Measurements from ENCODE around the gene CFAP100.

CFAP100 gene

GRCh38 chr3:126484662-126485061 is 90.0 kb downstream of the CFAP100 start:
- DNase-seq, result no peak

GRCh38 chr3:126485176-126485897 is 90.6 kb downstream of the CFAP100 start:
- DNase-seq, result no peak

GRCh38 chr3:126485956-126486355 is 91.2 kb downstream of the CFAP100 start:
- no peak for DNase-seq

Data from activated T-cell treated with anti-CD3 and anti-CD28 coated beads for 4 hours (primary cell).